GM10266 (cell line): Measurements from ENCODE around the gene NUMBL.

Experiments
- DNase-seq: peaks from one replicate; pipeline ENCODE4 v3.0.0; 2012; ENCODE audit errors: extremely low spot score
- CTCF ChIP-seq: IDR thresholded peaks from 2 replicates; pipeline ENCODE4 v1.5.1; 2012; ENCODE audit warnings: mild to moderate bottlenecking, low read depth; ENCODE audit not compliant: control insufficient read depth, insufficient read depth; ENCODE audit errors: missing control alignments

The NUMBL gene

GRCh38 chr19:40713939-40714338 is 23.5 kb upstream of the NUMBL start:
- no peak for DNase-seq
- TF ChIP-seq CTCF: no peak

GRCh38 chr19:40709817-40710216 is 19.4 kb upstream of the NUMBL start:
- no peak for DNase-seq

GRCh38 chr19:40707615-40708014 is 17.2 kb upstream of the NUMBL start:
- no peak for DNase-seq
- no peak for TF ChIP-seq CTCF

More at GRCh38 chr19:40709817-40710216, 19.4 kb upstream of the NUMBL start:
- TF ChIP-seq CTCF: no peak

- no peak for TF ChIP-seq CTCF
Measured at GRCh38 chr19:40705950-40706619, 15.6 kb upstream of the NUMBL start.

DNA sequence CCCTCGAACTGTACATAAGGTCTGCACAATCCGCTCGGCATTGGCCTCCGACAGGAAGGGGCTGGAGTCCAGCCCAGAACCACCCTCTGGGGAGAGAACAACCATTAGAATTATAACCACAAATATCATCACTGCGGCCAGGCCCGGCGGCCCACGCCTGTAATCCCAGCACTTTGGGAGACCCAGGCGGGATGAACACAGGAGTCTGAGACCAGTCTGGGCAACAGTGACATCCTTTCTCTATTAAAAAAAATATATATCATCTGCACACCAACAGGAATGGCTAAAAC is 14.9 kb upstream of the NUMBL start:
- no peak for TF ChIP-seq CTCF
- DNase-seq: no peak

More at GRCh38 chr19:40705950-40706619, 15.6 kb upstream of the NUMBL start:
- DNase-seq: no peak

GRCh38 chr19:40704491-40705361 is 14.3 kb upstream of the NUMBL start:
- no peak for DNase-seq
- TF ChIP-seq CTCF: no peak
